ENCODE measurements around the gene TACC2. TPM values are rescaled to one million over a fixed set of nuclear protein-coding genes. Genes with fewer than 3 reads are reported as not detected.

The TACC2 gene
- total and polyA plus RNA-seq, 9 of the 15 experiments (the other 6 are each of a cell fraction or from before 2014, with no cell fraction given) = under 0.01 to 0.35 (median 0.03) TPM; not detected in 6

GRCh38 chr10:121983852-121984251, 5.1 kb upstream of the TACC2 start (continued):
- TF ChIP-seq RREB1 (CRISPR knock-in tag; IDR thresholded peaks at IDR 0.05) (no peak), MTF1 (CRISPR knock-in tag; IDR thresholded peaks at IDR 0.05; ENCODE audit: borderline replicate concordance) (no peak)
- TF ChIP-seq, protein P1, sequence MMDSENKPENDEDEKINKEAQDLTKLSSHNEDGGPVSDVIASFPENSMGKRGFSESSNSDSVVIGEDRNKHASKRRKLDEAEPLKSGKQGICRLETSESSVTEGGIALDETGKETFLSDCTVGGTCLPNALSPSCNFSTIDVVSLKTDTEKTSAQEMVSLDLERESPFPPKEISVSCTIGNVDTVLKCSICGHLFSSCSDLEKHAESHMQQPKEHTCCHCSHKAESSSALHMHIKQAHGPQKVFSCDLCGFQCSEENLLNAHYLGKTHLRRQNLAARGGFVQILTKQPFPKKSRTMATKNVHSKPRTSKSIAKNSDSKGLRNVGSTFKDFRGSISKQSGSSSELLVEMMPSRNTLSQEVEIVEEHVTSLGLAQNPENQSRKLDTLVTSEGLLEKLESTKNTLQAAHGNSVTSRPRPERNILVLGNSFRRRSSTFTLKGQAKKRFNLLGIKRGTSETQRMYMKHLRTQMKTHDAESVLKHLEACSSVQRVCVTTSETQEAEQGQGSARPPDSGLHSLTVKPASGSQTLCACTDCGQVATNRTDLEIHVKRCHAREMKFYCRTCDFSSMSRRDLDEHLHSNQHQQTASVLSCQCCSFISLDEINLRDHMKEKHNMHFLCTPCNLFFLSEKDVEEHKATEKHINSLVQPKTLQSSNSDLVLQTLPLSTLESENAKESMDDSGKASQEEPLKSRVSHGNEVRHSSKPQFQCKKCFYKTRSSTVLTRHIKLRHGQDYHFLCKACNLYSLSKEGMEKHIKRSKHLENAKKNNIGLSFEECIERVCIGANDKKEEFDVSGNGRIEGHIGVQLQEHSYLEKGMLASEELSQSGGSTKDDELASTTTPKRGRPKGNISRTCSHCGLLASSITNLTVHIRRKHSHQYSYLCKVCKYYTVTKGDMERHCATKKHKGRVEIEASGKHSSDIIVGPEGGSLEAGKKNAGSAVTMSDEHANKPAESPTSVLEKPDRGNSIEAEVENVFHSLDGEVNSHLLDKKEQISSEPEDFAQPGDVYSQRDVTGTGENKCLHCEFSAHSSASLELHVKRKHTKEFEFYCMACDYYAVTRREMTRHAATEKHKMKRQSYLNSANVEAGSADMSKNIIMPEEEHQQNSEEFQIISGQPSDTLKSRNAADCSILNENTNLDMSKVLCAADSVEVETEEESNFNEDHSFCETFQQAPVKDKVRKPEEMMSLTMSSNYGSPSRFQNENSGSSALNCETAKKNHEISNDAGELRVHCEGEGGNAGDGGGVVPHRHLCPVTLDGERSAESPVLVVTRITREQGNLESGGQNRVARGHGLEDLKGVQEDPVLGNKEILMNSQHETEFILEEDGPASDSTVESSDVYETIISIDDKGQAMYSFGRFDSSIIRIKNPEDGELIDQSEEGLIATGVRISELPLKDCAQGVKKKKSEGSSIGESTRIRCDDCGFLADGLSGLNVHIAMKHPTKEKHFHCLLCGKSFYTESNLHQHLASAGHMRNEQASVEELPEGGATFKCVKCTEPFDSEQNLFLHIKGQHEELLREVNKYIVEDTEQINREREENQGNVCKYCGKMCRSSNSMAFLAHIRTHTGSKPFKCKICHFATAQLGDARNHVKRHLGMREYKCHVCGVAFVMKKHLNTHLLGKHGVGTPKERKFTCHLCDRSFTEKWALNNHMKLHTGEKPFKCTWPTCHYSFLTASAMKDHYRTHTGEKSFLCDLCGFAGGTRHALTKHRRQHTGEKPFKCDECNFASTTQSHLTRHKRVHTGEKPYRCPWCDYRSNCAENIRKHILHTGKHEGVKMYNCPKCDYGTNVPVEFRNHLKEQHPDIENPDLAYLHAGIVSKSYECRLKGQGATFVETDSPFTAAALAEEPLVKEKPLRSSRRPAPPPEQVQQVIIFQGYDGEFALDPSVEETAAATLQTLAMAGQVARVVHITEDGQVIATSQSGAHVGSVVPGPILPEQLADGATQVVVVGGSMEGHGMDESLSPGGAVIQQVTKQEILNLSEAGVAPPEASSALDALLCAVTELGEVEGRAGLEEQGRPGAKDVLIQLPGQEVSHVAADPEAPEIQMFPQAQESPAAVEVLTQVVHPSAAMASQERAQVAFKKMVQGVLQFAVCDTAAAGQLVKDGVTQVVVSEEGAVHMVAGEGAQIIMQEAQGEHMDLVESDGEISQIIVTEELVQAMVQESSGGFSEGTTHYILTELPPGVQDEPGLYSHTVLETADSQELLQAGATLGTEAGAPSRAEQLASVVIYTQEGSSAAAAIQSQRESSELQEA (IDR thresholded peaks at IDR 0.05; ENCODE audit: low read depth) = no peak
